HCT116 (cell line): ENCODE data around the gene ZCCHC24. TPM values are rescaled to one million over a fixed set of nuclear protein-coding genes. Genes with fewer than 3 reads are reported as not detected.

ENCODE experiments used
- ATAC-seq: fragments of 200-7000 bp; cut with Tn5 transposase; 2 replicates; pipeline ENCODE4 v1.9.1; 2020; ENCODE audit warnings: mild to moderate bottlenecking, moderate library complexity
- BruUV-seq: library from RNA; stranded (reverse); fragments of 400-500 nt; replicated peaks from 2 replicates; lab custom pipeline; 2021; lab: Mats Ljungman, UMichigan
- CTCF ChIA-PET: fragments of 300-600 bp; sonication (Branson Sonifier 250); formaldehyde crosslinking; loops from one replicate; lab custom pipeline; 2021; ENCODE audit warnings: antibody characterized with exemption; lab: Charles Lee
- POLR2A ChIA-PET: fragments of 300-600, 350-600 bp; sonication (Branson Sonifier 250); formaldehyde crosslinking; loops from one replicate; lab custom pipeline; 2021; ENCODE audit warnings: antibody characterized with exemption; lab: Charles Lee
- RAD21 ChIA-PET, 2 experiments: fragments of 300-600 bp; sonication (Branson Sonifier 250); formaldehyde crosslinking; loops; one replicate each; lab custom pipeline; 2023; ENCODE audit warnings: low total read pairs in 2 of 2; ENCODE audit not compliant: uncharacterized antibody in 2 of 2, unreplicated experiment in 2 of 2, low non-redundant PET in 1 of 2; lab: Charles Lee
- DNase-seq: peaks from one replicate; pipeline ENCODE4 v3.0.0-alpha.2; 2010; ENCODE audit warnings: low read depth, low spot score
- H2AFZ ChIP-seq: fragments of 200-600 bp; shearing (Covaris generic), sonication (generic); 2 replicates; pipeline ENCODE4 v1.6.1; 2017; ENCODE audit warnings: low read depth, mixed run types, mixed read lengths, antibody characterized with exemption, low read length; ENCODE audit not compliant: poor library complexity, severe bottlenecking
- H3K27ac ChIP-seq: 2 replicates; pipeline ENCODE4 v1.5.1; 2012; ENCODE audit warnings: low read depth, low read length
- H3K27me3 ChIP-seq: fragments of 200-600 bp; sonication (generic); 2 replicates; pipeline ENCODE4 v1.6.1; 2016; ENCODE audit warnings: mixed run types, low read length, mixed read lengths; ENCODE audit not compliant: insufficient read depth
- H3K36me3 ChIP-seq, 2 experiments: fragments of 200-500 bp in 1 of 2; fragments of 200-600 bp in 1 of 2; sonication (Bioruptor generic) in 1 of 2; sonication (generic) in 1 of 2; 2 replicates each; pipeline versions ENCODE4 v1.5.1 to v1.6.1; 2014 to 2016; ENCODE audit warnings: low read length in 2 of 2, inconsistent platforms in 1 of 2, mixed read lengths in 1 of 2, mixed run types in 1 of 2; ENCODE audit not compliant: insufficient read depth in 2 of 2, control insufficient read depth in 1 of 2
- H3K4me1 ChIP-seq, 2 experiments: fragments of 200-600 bp in 1 of 2; sonication (generic) in 1 of 2; 2 replicates each; pipeline versions ENCODE4 v1.5.1 to v1.6.1; 2012 to 2017; ENCODE audit warnings: low read length in 2 of 2, inconsistent platforms in 1 of 2, mild to moderate bottlenecking in 1 of 2, mixed read lengths in 1 of 2, mixed run types in 1 of 2, moderate library complexity in 1 of 2; ENCODE audit not compliant: insufficient read depth in 2 of 2, control insufficient read depth in 1 of 2
- H3K4me2 ChIP-seq: fragments of 200-600 bp; sonication (generic); 2 replicates; pipeline ENCODE4 v1.6.1; 2017; ENCODE audit warnings: mixed run types, low read length, mixed read lengths
- H3K4me3 ChIP-seq, 2 experiments: fragments of 200-600 bp in 1 of 2; sonication (generic) in 1 of 2; replicated peaks in 1 of 2; 2 replicates each; pipeline ENCODE4 v1.5.1; 2011 to 2016; ENCODE audit warnings: low read length in 2 of 2, control low read depth in 1 of 2, low read depth in 1 of 2, mild to moderate bottlenecking in 1 of 2, mixed read lengths in 1 of 2, mixed run types in 1 of 2
- H3K79me2 ChIP-seq: fragments of 200-600 bp; sonication (generic); 2 replicates; pipeline ENCODE4 v1.6.1; 2017; ENCODE audit warnings: mild to moderate bottlenecking, mixed run types, low read length, moderate library complexity, mixed read lengths; ENCODE audit not compliant: insufficient read depth
- H3K9ac ChIP-seq: fragments of 200-600 bp; sonication (generic); 2 replicates; pipeline ENCODE4 v1.6.1; 2016; ENCODE audit warnings: low read length, mixed read lengths
- H3K9me2 ChIP-seq: fragments of 200-600 bp; sonication (generic), shearing (Covaris generic); 2 replicates; pipeline ENCODE4 v1.6.1; 2017; ENCODE audit warnings: mixed run types, mild to moderate bottlenecking, moderate library complexity; ENCODE audit not compliant: insufficient read depth
- H3K9me3 ChIP-seq, 2 experiments: fragments of 200-500 bp in 1 of 2; fragments of 200-600 bp in 1 of 2; sonication (Bioruptor generic) in 1 of 2; sonication (generic) in 1 of 2; 2 replicates each; pipeline ENCODE4 v1.6.1; 2014 to 2017; ENCODE audit warnings: low read length in 2 of 2, mixed read lengths in 2 of 2, inconsistent platforms in 1 of 2, low read depth in 1 of 2, mild to moderate bottlenecking in 1 of 2, mixed run types in 1 of 2, moderate library complexity in 1 of 2; ENCODE audit not compliant: control insufficient read depth in 1 of 2, insufficient read depth in 1 of 2
- H4K20me1 ChIP-seq: fragments of 200-600 bp; sonication (generic), shearing (Covaris generic); 2 replicates; pipeline ENCODE4 v1.6.1; 2017; ENCODE audit warnings: mixed run types, mild to moderate bottlenecking, moderate library complexity; ENCODE audit not compliant: insufficient read depth
- EZH2phosphoT487 ChIP-seq: fragments of 200-600 bp; IDR thresholded peaks from 2 replicates; pipeline ENCODE4 v1.6.1; 2018; ENCODE audit warnings: antibody characterized with exemption, borderline replicate concordance
- FOSL1 ChIP-seq: IDR thresholded peaks from 2 replicates; pipeline ENCODE4 v1.6.1; 2012; ENCODE audit warnings: low read depth
- ZBTB33 ChIP-seq: IDR thresholded peaks from 2 replicates; pipeline ENCODE4 v1.6.1; 2011; ENCODE audit warnings: mild to moderate bottlenecking, low read length, moderate library complexity; ENCODE audit not compliant: insufficient replicate concordance; ENCODE audit errors: extremely low read depth
- ZFX ChIP-seq: fragments of 450-650 bp; IDR thresholded peaks from 2 replicates; pipeline ENCODE4 v1.6.1; 2017
- intact Hi-C: fragments of 100-400 bp; cut with micrococcal nuclease; formaldehyde crosslinking; loops from 2 replicates; pipeline ENCODE4 v1.10.0; 2022
- total RNA-seq: library from RNA; stranded (reverse); gene quantifications from one replicate; pipeline ENCODE4 v1.2.1, GENCODE V29; 2021; ENCODE audit not compliant: unreplicated experiment

ZCCHC24 gene
- total RNA-seq, 1 experiment from 2014 or later, result 7.0 TPM

GRCh38 chr10:79409038-79409725 lies 36.2 kb downstream of the ZCCHC24 start:
- Histone ChIP-seq H3K36me3 (no peaks in the 10 kb centered on the region), H3K4me2 (no peak overlapping the region), H3K27me3 (no peaks in the 10 kb centered on the region), H2AFZ (no peak overlapping the region), H3K9ac (no peak overlapping the region), H3K4me1 (no peaks in the 10 kb centered on the region), H3K79me2 (no peaks in the 10 kb centered on the region), H3K4me3 (no peak overlapping the region), H4K20me1 (no peaks in the 10 kb centered on the region), H3K27ac (no peak overlapping the region), H3K9me2 (no peaks in the 10 kb centered on the region), H3K9me3 (no peaks in the 10 kb centered on the region)
- no peak for TF ChIP-seq ZFX
- no peak for TF ChIP-seq FOSL1
- TF ChIP-seq ZBTB33, result no peak
- TF ChIP-seq EZH2phosphoT487, result no peak
- ChIA-PET POLR2A (interaction anchor here (0.5 kb wide), 1 partner anchor 58 kb away, joined by 4 read pairs; no protein-coding TSS in a partner anchor), RAD21 (no interaction called here), CTCF (no interaction called here)
- intact Hi-C loops, result no loop called here
- DNase-seq (no peak), ATAC-seq (no peak)
- no TSS peak for BruUV-seq
